Esophagus muscularis mucosa (tissue), 4 donors: ENCODE measurements around the gene C11orf98. TPM values are rescaled to one million over a fixed set of nuclear protein-coding genes. Genes with fewer than 3 reads are reported as not detected.
A peak's percentile ranks its signal among the peaks of the same experiment; 100 is the strongest.
"Not testable (repeated sequence)": the region's sequence is repeated elsewhere in the genome, so short reads cannot be mapped to it uniquely, and the experiment has no call there.

Experiments
- DNase-seq: peaks from one replicate; pipeline ENCODE4 v3.0.0-alpha.2; 2017; ENCODE audit errors: extremely low spot score
- H3K27ac ChIP-seq, 4 donors: fragments of 200-600 bp; sonication (generic); replicated peaks in 1 of 4; 1 replicate in 3 of 4; 2 replicates in 1 of 4; pipeline ENCODE4 v1.5.1; 2016 to 2019; ENCODE audit warnings: mild to moderate bottlenecking in 1 of 4
- H3K27me3 ChIP-seq, 4 donors: fragments of 200-600 bp; sonication (generic); one replicate each; pipeline versions ENCODE4 v1.5.1 to v1.6.0; 2016 to 2019
- H3K36me3 ChIP-seq, 4 donors: fragments of 200-600 bp; sonication (generic); one replicate each; pipeline ENCODE4 v1.5.1; 2016 to 2019
- H3K4me1 ChIP-seq, 4 donors: fragments of 200-600 bp; sonication (generic); one replicate each; pipeline ENCODE4 v1.5.1; 2016 to 2019
- H3K4me3 ChIP-seq, 4 donors: fragments of 200-600 bp; sonication (generic); 1 replicate in 2 of 4; 2 replicates in 2 of 4; pipeline ENCODE4 v1.5.1; 2016 to 2019; ENCODE audit warnings: mild to moderate bottlenecking in 4 of 4, moderate library complexity in 1 of 4
- H3K9me3 ChIP-seq, 4 donors: fragments of 200-600 bp; sonication (generic); 1 replicate in 3 of 4; 2 replicates in 1 of 4; pipeline ENCODE4 v1.5.1; 2016 to 2019
- EP300 ChIP-seq: sonication (generic); formaldehyde crosslinking; IDR thresholded peaks from one replicate; pipeline ENCODE4 v1.6.1; 2017; ENCODE audit warnings: antibody characterized with exemption
- POLR2A ChIP-seq: fragments of 450-650 bp; IDR thresholded peaks from one replicate; pipeline ENCODE4 v1.6.1; 2017; ENCODE audit warnings: antibody characterized with exemption, moderate library complexity, mild to moderate bottlenecking, low read depth
- POLR2AphosphoS5 ChIP-seq, 2 donors: sonication (generic); formaldehyde crosslinking; IDR thresholded peaks; one replicate each; pipeline ENCODE4 v1.6.1; 2017; ENCODE audit warnings: antibody characterized with exemption in 2 of 2
- WGBS: methylation state at CpG from one replicate; pipeline ENCODE4 v1.1.5; 2018; 5-methylcytosine and 5-hydroxymethylcytosine counted together
- intact Hi-C: fragments of 100-400 bp; cut with DNase I; formaldehyde crosslinking; loops from one replicate; pipeline ENCODE4 v1.15.1; 2023
- total RNA-seq, 4 donors: library from RNA; depleted of rRNA; stranded (reverse); fragments of >200 nt; gene quantifications; one replicate each; pipeline versions ENCODE4 v1.1.0 to v1.2.1, GENCODE V29; 2016
- TF ChIP-seq, protein P1 (sequence below), 3 experiments: fragments of 200-600 bp in 2 of 3; fragments of 450-650 bp in 1 of 3; sonication (generic) in 2 of 3; IDR thresholded peaks; one replicate each; pipeline ENCODE4 v1.5.1; 2017 to 2019; ENCODE audit warnings: antibody characterized with exemption in 3 of 3, mild to moderate bottlenecking in 2 of 3, moderate library complexity in 1 of 3

Gene C11orf98
- total RNA-seq, 4 donors from 2014 or later = 23.7 to 38.0 (median 33.0) TPM

DNA sequence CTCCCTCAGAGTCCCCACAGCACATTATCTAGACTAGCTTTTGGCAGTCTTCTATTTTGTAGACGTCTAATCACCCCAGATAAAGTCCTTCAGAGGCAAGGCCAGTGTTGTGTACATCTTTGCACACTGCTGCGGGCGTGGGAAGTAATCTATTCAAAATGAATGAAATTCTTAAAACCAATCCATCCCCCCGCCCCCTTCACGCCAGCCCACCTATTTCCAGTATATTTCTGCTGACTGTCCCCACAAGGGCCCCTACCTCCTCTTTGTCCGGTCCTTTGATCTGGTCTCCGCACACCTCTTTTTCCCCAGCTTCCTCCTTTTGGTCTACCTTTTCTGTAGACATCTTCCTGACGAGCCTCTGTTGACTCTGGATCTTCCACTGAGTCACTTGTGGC is 41.8 kb upstream of the C11orf98 start:
- H3K9me3 ChIP-seq = no peaks in the 10 kb centered on the region
- no peak for DNase-seq
- no peaks in the 10 kb centered on the region for H3K27me3 ChIP-seq
- WGBS = 77% methylated on average over 8 of the region's 8 CpGs
- H3K36me3 ChIP-seq = peaks cover 8 to 23% (median 18%) of the 10 kb centered on the region in 4 donors
- H3K27ac ChIP-seq = peak overlapping the region; percentile 78 to 95 (median 86)
- TF ChIP-seq EP300 (no peak), POLR2AphosphoS5 (IDR thresholded peaks at IDR 0.05) (no peak), POLR2A (no peak)
- TF ChIP-seq, protein P1, sequence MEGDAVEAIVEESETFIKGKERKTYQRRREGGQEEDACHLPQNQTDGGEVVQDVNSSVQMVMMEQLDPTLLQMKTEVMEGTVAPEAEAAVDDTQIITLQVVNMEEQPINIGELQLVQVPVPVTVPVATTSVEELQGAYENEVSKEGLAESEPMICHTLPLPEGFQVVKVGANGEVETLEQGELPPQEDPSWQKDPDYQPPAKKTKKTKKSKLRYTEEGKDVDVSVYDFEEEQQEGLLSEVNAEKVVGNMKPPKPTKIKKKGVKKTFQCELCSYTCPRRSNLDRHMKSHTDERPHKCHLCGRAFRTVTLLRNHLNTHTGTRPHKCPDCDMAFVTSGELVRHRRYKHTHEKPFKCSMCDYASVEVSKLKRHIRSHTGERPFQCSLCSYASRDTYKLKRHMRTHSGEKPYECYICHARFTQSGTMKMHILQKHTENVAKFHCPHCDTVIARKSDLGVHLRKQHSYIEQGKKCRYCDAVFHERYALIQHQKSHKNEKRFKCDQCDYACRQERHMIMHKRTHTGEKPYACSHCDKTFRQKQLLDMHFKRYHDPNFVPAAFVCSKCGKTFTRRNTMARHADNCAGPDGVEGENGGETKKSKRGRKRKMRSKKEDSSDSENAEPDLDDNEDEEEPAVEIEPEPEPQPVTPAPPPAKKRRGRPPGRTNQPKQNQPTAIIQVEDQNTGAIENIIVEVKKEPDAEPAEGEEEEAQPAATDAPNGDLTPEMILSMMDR (IDR thresholded peaks at IDR 0.05) = no peak
- peaks cover 34 to 51% (median 44%) of the 10 kb centered on the region in 4 donors for H3K4me1 ChIP-seq
- peak overlapping the region; percentile 69 to 77 (median 74) for H3K4me3 ChIP-seq
- intact Hi-C loops = no loop called here

DNA sequence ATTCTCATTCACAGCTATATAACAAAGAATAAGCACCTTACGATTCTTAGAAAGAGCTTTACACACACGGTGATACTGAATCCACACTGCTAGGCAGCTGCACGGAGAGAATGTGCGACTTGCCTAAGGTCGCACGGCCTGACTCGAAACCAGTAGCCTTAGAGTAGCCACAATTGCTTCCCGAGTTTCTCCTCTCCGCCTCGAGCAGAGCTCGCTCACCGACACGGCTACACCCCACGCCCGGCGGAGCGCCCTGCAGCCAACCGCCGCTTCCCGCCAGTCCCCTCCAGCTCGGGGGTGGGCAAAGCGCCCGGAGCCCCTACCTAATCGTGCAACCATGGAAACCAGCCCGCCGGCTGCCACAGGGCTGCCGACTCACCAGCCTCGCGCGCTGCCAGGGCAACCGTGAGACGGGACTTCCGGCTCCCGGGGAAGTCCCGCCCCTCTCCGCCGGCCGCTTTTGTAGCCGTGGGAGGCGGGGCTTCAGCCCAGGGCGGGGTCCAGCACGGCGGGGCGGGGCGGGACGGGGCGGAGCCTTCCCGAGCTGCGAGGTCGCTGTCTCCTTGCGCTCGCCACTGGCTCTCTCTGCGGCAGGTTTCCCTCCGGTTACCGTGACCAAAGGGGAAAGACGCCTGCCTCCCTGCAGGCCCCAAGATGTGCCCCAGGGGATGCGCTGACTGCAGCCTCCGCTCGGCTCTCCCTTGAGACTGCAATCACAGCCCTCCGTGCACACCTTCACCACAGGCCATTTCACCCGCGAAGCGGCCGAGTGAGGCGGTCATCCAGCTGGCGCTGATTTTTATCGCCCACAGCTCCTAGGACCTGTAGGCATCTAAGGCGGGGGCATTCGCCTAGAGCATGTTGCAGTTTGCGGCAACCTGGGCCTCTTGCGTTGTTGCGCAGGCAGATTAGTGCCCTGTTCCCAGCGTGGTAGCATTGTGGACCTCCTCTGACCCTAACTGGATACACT is 41.2 kb upstream of the C11orf98 start:
- peak; percentile 98 for DNase-seq
- Histone ChIP-seq H3K4me1 (peaks cover 34 to 51% (median 44%) of the 10 kb centered on the region in 4 donors), H3K36me3 (peaks cover 7 to 22% (median 17%) of the 10 kb centered on the region in 4 donors), H3K9me3 (no peaks in the 10 kb centered on the region), H3K4me3 (peak overlapping the region; percentile 69 to 77 (median 74)), H3K27me3 (no peaks in the 10 kb centered on the region), H3K27ac (peak overlapping the region; percentile 78 to 95 (median 86))
- intact Hi-C loops = no loop called here
- TF ChIP-seq EP300 (no peak), POLR2AphosphoS5 (IDR thresholded peaks at IDR 0.05) (peak; percentile 82 to 84)
- WGBS = 9% methylated on average over 39 of the region's 73 CpGs

DNA sequence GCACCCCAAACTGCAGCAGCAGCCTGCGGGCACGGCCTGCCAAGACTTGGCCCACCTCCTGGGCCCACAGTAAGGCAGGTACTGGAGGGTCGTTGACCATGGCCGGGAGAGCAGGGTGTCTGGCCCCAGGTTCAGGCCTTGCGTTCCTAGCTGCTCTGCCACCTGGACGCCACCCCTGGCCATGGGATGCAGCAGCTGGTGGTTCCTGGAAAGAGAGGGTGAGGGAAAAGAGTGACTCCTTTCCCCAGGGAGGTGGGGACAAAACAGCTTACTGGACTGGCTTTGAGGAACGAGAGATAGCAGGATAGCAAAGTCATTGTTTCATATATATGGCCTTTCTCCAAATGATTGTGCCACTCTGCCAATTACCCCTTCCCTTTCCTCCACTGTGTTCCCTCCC is 40.4 kb upstream of the C11orf98 start:
- peaks cover 0 to 24% (median 14%) of the 10 kb centered on the region in 4 donors for H3K36me3 ChIP-seq
- H3K4me3 ChIP-seq = peak overlapping the region; percentile 69 to 77 (median 74)
- DNase-seq = no peak
- intact Hi-C loops = no loop called here
- H3K27ac ChIP-seq = peak overlapping the region; percentile 78 to 95 (median 86)
- 46% methylated on average over 7 of the region's 7 CpGs for WGBS
- H3K4me1 ChIP-seq = peaks cover 33 to 46% (median 41%) of the 10 kb centered on the region in 4 donors
- H3K9me3 ChIP-seq = no peaks in the 10 kb centered on the region
- no peaks in the 10 kb centered on the region for H3K27me3 ChIP-seq
- TF ChIP-seq POLR2A (no peak), EP300 (no peak), POLR2AphosphoS5 (IDR thresholded peaks at IDR 0.05) (no peak)
- TF ChIP-seq, protein P1 (IDR thresholded peaks at IDR 0.05) = no peak

DNA sequence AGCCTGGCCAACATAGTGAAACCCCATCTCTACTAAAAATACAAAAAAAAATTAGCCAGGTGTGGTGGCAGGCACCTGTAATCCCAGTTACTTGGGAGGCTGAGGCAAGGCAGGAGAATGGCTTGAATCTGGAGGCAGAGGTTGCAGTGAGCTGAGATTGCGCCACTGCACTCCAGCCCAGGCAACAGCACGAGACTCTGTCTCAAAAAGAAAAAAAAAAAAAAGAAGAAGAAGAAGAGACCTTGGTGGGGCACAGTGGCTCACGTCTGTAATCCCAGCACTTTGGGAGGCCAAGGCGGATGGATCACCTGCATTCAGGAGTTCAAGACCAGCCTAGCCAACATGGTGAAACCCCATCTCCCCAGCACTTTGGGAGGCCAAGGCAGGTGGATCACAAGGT is 38.9 kb upstream of the C11orf98 start:
- H3K27me3 ChIP-seq, DNase-seq, H3K4me3 ChIP-seq, intact Hi-C loops, H3K27ac ChIP-seq, H3K9me3 ChIP-seq: not testable (repeated sequence)
- peaks cover 26 to 36% (median 33%) of the 10 kb centered on the region in 4 donors for H3K4me1 ChIP-seq
- WGBS = 82% methylated on average over 4 of the region's 4 CpGs
- H3K36me3 ChIP-seq = peaks cover 0 to 28% (median 14%) of the 10 kb centered on the region in 4 donors

DNA sequence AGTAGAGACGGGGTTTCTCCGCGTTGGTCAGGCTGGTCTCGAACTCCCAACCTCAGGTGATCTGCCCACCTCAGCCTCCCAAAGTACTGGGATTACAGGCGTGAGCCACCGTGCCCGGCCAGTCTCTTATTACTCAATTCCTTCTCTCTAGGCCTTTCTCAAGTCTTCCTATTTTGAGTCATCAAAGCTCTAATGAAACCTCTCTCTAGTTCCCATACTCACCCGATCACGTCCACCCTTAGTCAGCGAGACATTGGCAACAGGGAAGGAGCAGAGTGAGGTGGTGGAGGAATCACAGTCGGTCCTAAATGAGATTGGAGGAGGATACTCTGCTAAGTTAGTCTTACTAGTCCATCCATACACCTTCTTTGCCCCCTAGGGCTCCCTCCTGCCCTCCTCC is 37.2 kb upstream of the C11orf98 start:
- DNase-seq = no peak

More for the DNA sequence above, 37.2 kb upstream of the C11orf98 start:
- TF ChIP-seq POLR2AphosphoS5 (IDR thresholded peaks at IDR 0.05) (no peak), POLR2A (no peak), EP300 (no peak)
- TF ChIP-seq, protein P1 (IDR thresholded peaks at IDR 0.05) = no peak
- no peak overlapping the region for H3K27ac ChIP-seq
- H3K9me3 ChIP-seq = no peaks in the 10 kb centered on the region
- WGBS = 92% methylated on average over 11 of the region's 11 CpGs
- no peak overlapping the region for H3K4me3 ChIP-seq
- intact Hi-C loops = no loop called here
- H3K4me1 ChIP-seq = peaks cover 17 to 21% (median 20%) of the 10 kb centered on the region in 4 donors
- peaks cover 0 to 28% (median 14%) of the 10 kb centered on the region in 4 donors for H3K36me3 ChIP-seq
- no peaks in the 10 kb centered on the region for H3K27me3 ChIP-seq
